Measurements from ENCODE around the gene ANKRD27. TPM values are rescaled to one million over a fixed set of nuclear protein-coding genes. Genes with fewer than 3 reads are reported as not detected.
"Not testable (repeated sequence)": the region's sequence is repeated elsewhere in the genome, so short reads cannot be mapped to it uniquely, and the experiment has no call there.

Gene ANKRD27
- total RNA-seq, 1 donor from 2014 or later = 37.0 TPM

DNA sequence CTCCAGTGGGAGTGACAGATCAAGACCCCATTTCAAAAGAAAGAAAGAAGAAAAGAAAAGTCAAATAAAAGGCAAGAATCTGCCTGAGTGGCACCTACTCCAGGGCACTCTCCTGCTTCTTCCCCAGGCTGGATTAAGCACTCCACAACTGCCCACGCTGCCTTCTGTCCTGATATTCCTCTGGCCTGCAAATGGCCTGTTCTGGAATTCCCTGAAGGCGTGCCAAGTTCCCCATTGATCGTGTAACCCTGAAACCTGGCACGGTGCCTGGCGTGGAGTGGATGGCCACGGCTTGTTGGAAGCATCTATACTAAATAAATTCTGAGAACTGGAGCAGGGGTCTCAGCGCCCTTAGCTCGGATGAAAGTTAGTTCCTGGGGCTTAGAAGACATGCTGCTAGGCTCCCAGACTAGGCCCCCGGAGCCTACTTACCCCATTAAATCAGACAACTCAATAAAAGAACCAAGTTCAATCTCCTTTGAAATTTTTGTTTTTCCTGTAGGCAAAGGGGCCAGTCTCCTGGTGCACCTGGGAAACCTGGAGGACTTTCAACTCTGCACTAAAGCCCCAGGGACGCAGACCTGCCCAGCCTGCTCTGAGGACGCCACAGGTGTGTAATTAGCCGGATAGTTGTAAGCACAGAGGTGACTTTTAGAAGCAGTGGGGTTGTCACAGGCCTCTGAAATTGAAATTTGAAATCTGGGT is 21.9 kb downstream of the ANKRD27 start:
- H3K4me1 Mint-ChIP-seq (ENCODE audit: unreplicated experiment) = peaks cover 6% of the 10 kb centered on the region
- no peak for DNase-seq (ENCODE audit: extremely low spot score, unreplicated experiment)
- no peak overlapping the region for H3K27ac Mint-ChIP-seq
- no peaks in the 10 kb centered on the region for H3K27me3 Mint-ChIP-seq
- H3K36me3 Mint-ChIP-seq = peaks cover 8% of the 10 kb centered on the region
- TF ChIP-seq, protein P1, sequence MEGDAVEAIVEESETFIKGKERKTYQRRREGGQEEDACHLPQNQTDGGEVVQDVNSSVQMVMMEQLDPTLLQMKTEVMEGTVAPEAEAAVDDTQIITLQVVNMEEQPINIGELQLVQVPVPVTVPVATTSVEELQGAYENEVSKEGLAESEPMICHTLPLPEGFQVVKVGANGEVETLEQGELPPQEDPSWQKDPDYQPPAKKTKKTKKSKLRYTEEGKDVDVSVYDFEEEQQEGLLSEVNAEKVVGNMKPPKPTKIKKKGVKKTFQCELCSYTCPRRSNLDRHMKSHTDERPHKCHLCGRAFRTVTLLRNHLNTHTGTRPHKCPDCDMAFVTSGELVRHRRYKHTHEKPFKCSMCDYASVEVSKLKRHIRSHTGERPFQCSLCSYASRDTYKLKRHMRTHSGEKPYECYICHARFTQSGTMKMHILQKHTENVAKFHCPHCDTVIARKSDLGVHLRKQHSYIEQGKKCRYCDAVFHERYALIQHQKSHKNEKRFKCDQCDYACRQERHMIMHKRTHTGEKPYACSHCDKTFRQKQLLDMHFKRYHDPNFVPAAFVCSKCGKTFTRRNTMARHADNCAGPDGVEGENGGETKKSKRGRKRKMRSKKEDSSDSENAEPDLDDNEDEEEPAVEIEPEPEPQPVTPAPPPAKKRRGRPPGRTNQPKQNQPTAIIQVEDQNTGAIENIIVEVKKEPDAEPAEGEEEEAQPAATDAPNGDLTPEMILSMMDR (conservative IDR thresholded peaks at IDR 0.05) = no peak
- peak overlapping the region; percentile 47 for H3K4me3 Mint-ChIP-seq
- H3K9me3 Mint-ChIP-seq = no peaks in the 10 kb centered on the region

- H3K36me3 Mint-ChIP-seq; H3K27me3 Mint-ChIP-seq; H3K4me1 Mint-ChIP-seq (ENCODE audit: unreplicated experiment); H3K27ac Mint-ChIP-seq; H3K9me3 Mint-ChIP-seq; DNase-seq (ENCODE audit: extremely low spot score, unreplicated experiment): not testable (repeated sequence)
- H3K4me3 Mint-ChIP-seq = peak overlapping the region; percentile 47
These were observed 22.6 kb downstream of the ANKRD27 start for GRCh38 chr19:32652331-32652730.

- Mint-ChIP-seq H3K27me3 (no peaks in the 10 kb centered on the region), H3K36me3 (peaks cover 14% of the 10 kb centered on the region), H3K9me3 (no peaks in the 10 kb centered on the region), H3K4me3 (no peak overlapping the region), H3K27ac (peak overlapping the region; percentile 61), H3K4me1 (ENCODE audit: unreplicated experiment) (peaks cover 6% of the 10 kb centered on the region)
- TF ChIP-seq, protein P1 (conservative IDR thresholded peaks at IDR 0.05) = no peak
- DNase-seq (ENCODE audit: extremely low spot score, unreplicated experiment) = no peak
These were observed 23.2 kb downstream of the ANKRD27 start for GRCh38 chr19:32651729-32652140.

DNA sequence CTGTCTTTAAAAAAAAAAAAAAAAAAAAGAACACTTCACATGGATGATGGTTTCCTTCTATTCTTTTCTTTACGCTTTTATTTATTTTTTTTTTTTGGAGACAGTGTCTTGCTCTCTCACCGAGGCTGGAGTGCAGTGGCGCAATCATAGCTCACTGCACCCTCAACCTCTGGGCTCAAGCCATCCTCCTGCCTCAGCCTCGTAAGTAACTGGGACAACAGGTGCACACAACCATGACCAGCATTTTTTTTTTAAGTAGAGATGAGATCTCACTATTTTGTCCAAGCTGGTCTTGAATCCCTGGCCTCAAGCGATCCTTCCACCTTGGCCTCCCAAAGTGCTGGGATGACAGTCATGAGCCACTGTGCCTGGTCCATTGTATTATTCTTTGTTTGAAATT is 24.3 kb downstream of the ANKRD27 start:
- Mint-ChIP-seq H3K36me3 (peaks cover 16% of the 10 kb centered on the region), H3K27me3 (no peaks in the 10 kb centered on the region), H3K9me3 (no peaks in the 10 kb centered on the region), H3K27ac (no peak overlapping the region), H3K4me1 (ENCODE audit: unreplicated experiment) (peaks cover 6% of the 10 kb centered on the region), H3K4me3 (no peak overlapping the region)
- no peak for DNase-seq (ENCODE audit: extremely low spot score, unreplicated experiment)
- TF ChIP-seq, protein P1 (conservative IDR thresholded peaks at IDR 0.05) = no peak

DNA sequence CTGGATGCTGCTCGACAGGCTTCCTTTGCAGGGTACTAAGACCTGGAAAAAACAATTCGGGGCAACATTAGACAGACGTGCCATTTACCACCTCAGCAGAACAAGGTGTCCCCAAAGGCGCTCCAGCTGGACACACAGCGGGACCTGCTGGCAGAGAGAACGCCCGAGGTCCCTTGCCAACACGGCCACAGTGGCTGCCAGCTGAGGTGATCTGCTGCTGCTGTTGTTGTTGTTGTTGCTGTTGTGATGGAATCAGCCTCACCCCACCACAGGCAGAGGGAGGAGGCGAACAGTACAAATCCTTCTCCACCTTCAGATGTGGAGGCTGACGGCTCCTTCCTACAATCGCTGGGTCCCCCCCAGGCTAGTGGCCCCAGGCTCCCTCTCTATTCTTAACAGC is 25.2 kb downstream of the ANKRD27 start:
- Mint-ChIP-seq H3K4me3 (no peak overlapping the region), H3K27ac (no peak overlapping the region), H3K9me3 (no peaks in the 10 kb centered on the region), H3K4me1 (ENCODE audit: unreplicated experiment) (peaks cover 6% of the 10 kb centered on the region), H3K36me3 (peaks cover 16% of the 10 kb centered on the region), H3K27me3 (no peaks in the 10 kb centered on the region)
- no peak for DNase-seq (ENCODE audit: extremely low spot score, unreplicated experiment)
- TF ChIP-seq, protein P1 (conservative IDR thresholded peaks at IDR 0.05) = no peak

DNA sequence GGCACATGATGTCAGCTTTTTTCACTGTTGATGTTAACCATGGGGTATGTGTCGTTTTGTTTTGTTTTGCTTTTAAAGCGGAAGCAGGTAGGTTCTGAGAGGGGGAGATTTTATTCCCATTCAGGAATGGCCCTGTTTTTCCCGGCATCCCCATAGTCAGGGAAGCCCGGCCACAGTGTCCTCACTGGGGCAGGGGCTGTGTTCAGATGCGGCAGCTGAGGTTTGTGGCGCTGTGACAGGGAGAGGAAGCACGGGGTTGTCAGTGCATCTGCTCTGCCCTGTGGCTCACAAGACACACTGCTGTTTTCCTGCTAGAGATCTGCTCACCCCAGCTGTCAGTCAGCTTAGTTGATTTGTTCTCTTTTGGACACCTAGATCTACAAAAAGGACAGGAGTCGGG is 27.6 kb downstream of the ANKRD27 start:
- H3K27me3 Mint-ChIP-seq = no peaks in the 10 kb centered on the region

More for the DNA sequence above, 27.6 kb downstream of the ANKRD27 start:
- TF ChIP-seq, protein P1 (conservative IDR thresholded peaks at IDR 0.05) = no peak
- no peaks in the 10 kb centered on the region for H3K9me3 Mint-ChIP-seq
- no peak for DNase-seq (ENCODE audit: extremely low spot score, unreplicated experiment)
- H3K27ac Mint-ChIP-seq = peak overlapping the region; percentile 59
- H3K4me1 Mint-ChIP-seq (ENCODE audit: unreplicated experiment) = peaks cover 6% of the 10 kb centered on the region
- H3K36me3 Mint-ChIP-seq = peaks cover 21% of the 10 kb centered on the region
- H3K4me3 Mint-ChIP-seq = no peak overlapping the region

Measured in type B pancreatic cell (in vitro differentiated cells).